AG04449 (cell line): ENCODE data around the gene KIDINS220.

Experiments used
- CTCF ChIA-PET: fragments of 350-600 bp; formaldehyde crosslinking; extraction: SDS; loops from one replicate; lab custom pipeline; 2021; ENCODE audit warnings: antibody characterized with exemption; lab: Yijun Ruan, JAX
- POLR2A ChIA-PET: fragments of 400-600, 350-600 bp; formaldehyde crosslinking; extraction: SDS; loops from one replicate; lab custom pipeline; 2020; ENCODE audit warnings: antibody characterized with exemption, inconsistent platforms; lab: Yijun Ruan, JAX
- DNase-seq: peaks from one replicate; pipeline ENCODE4 v3.0.0-alpha.2; 2010; ENCODE audit warnings: low read depth, low spot score
- H3K4me3 ChIP-seq: 2 replicates; pipeline ENCODE4 v1.5.1; 2011; ENCODE audit warnings: low read depth, mild to moderate bottlenecking, control low read depth, low read length
- CTCF ChIP-seq: IDR thresholded peaks from one replicate; pipeline ENCODE4 v1.5.1; 2011; ENCODE audit warnings: mild to moderate bottlenecking, moderate library complexity, low read length, control low read depth, inconsistent platforms; ENCODE audit not compliant: insufficient read depth; ENCODE audit errors: missing control alignments

The KIDINS220 gene

GRCh38 chr2:8800218-8800617, 37.2 kb downstream of the KIDINS220 start:
- ChIA-PET POLR2A (no interaction called here), CTCF (no interaction called here)
- H3K4me3 ChIP-seq = no peak overlapping the region
- no peak for TF ChIP-seq CTCF
- DNase-seq = no peak

- ChIA-PET CTCF (no interaction called here), POLR2A (no interaction called here)
- no peak for TF ChIP-seq CTCF
- no peak overlapping the region for H3K4me3 ChIP-seq
- DNase-seq = no peak
These were observed 38.4 kb downstream of the KIDINS220 start for GRCh38 chr2:8799004-8799403.

- DNase-seq = no peak
- CTCF ChIA-PET = no interaction called here
- no peak for TF ChIP-seq CTCF
- POLR2A ChIA-PET = no interaction called here
- H3K4me3 ChIP-seq = no peak overlapping the region
These were observed 39.0 kb downstream of the KIDINS220 start for GRCh38 chr2:8798393-8798792.

- H3K4me3 ChIP-seq = no peak overlapping the region
- no peak for TF ChIP-seq CTCF
- CTCF ChIA-PET = no interaction called here
- POLR2A ChIA-PET = no interaction called here
- DNase-seq = no peak
These were observed 39.7 kb downstream of the KIDINS220 start for GRCh38 chr2:8797682-8798081.

- H3K4me3 ChIP-seq = no peak overlapping the region
- no peak for DNase-seq
- ChIA-PET CTCF (no interaction called here), POLR2A (no interaction called here)
- TF ChIP-seq CTCF = no peak
These were observed 40.4 kb downstream of the KIDINS220 start for GRCh38 chr2:8796878-8797550.

- TF ChIP-seq CTCF = no peak
- POLR2A ChIA-PET = no interaction called here
- no peak overlapping the region for H3K4me3 ChIP-seq
- DNase-seq = no peak
- CTCF ChIA-PET = interaction anchor here (1.0 kb wide), 1 partner anchor 17 kb away, joined by 3 read pairs; no protein-coding TSS in a partner anchor
These were observed 41.0 kb downstream of the KIDINS220 start for GRCh38 chr2:8796315-8796848.
